ENCODE results near the gene REXO5. TPM values are rescaled to one million over a fixed set of nuclear protein-coding genes. Genes with fewer than 3 reads are reported as not detected.
A peak's percentile ranks its signal among the peaks of the same experiment; 100 is the strongest.

REXO5 gene
- total RNA-seq, 1 experiment from 2014 or later, result 9.1 TPM

DNA sequence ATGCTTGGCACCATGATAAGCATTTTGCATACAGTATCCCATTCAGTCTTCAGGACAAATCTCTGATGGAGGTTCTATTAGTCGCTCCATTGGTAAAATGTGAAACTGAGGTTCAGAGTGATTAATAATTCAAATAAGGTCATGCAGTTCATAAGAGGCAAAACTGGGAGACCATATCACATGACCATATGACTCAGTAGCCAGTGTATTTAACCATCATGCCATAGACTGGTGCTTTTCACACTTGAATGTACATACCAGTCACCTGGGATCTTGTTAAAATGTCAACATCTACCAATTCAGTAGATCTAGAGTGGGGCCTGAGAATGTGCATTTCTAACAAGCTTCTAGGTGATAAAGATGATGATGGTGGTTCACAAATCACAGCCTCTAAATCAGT lies 38.2 kb upstream of the REXO5 start:
- H3K27ac ChIP-seq (ENCODE audit: low read depth, low read length, poor library complexity, severe bottlenecking), result no peak overlapping the region
- H3K4me3 ChIP-seq (ENCODE audit: low read depth, low read length, poor library complexity, severe bottlenecking), result no peak overlapping the region
- intact Hi-C loops (cut with micrococcal nuclease; ENCODE audit: unreplicated experiment), result no loop called here
- ChIA-PET CTCF (no interaction called here), POLR2A (ENCODE audit: low non-redundant PET) (no interaction called here)
- peaks cover 4% of the 10 kb centered on the region for H3K4me1 ChIP-seq (ENCODE audit: insufficient read depth, low read length, poor library complexity, severe bottlenecking)
- DNase-seq (ENCODE audit: low spot score), result no peak
- TF ChIP-seq, protein P1, sequence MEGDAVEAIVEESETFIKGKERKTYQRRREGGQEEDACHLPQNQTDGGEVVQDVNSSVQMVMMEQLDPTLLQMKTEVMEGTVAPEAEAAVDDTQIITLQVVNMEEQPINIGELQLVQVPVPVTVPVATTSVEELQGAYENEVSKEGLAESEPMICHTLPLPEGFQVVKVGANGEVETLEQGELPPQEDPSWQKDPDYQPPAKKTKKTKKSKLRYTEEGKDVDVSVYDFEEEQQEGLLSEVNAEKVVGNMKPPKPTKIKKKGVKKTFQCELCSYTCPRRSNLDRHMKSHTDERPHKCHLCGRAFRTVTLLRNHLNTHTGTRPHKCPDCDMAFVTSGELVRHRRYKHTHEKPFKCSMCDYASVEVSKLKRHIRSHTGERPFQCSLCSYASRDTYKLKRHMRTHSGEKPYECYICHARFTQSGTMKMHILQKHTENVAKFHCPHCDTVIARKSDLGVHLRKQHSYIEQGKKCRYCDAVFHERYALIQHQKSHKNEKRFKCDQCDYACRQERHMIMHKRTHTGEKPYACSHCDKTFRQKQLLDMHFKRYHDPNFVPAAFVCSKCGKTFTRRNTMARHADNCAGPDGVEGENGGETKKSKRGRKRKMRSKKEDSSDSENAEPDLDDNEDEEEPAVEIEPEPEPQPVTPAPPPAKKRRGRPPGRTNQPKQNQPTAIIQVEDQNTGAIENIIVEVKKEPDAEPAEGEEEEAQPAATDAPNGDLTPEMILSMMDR (conservative IDR thresholded peaks at IDR 0.05; ENCODE audit: low read depth, low read length), result no peak
- no peak for TF ChIP-seq EZH2 (IDR thresholded peaks at IDR 0.05; ENCODE audit: borderline replicate concordance, low read depth, low read length, poor library complexity, severe bottlenecking)
- H3K27me3 ChIP-seq (replicated peaks; ENCODE audit: insufficient read depth, low read depth, low read length, poor library complexity), result peaks cover 16% of the 10 kb centered on the region
- no TSS peak for BruUV-seq (replicated peaks)
- H3K36me3 ChIP-seq (ENCODE audit: insufficient read depth, low read length, poor library complexity, severe bottlenecking), result no peaks in the 10 kb centered on the region
- no peaks in the 10 kb centered on the region for H3K9me3 ChIP-seq (ENCODE audit: low read depth, low read length, poor library complexity, severe bottlenecking)

DNA sequence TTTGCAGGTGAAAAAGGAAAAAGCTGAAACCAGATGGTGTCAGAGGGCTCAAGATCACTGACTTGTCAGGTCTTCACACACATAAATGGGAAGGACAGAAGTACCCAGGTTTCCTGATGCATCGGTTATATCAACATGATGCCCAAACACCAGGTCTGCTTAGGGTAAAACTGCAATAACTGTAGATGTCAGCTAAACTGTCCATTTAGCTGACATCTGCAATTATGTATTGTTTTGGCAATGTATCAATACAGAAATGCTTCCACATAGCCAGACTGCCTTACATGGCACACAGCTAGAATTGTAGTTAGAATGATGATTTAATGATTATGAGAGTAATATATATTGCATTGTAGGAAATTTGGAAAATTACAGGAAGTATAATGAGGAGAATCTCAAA lies 37.5 kb upstream of the REXO5 start:
- ChIA-PET CTCF (no interaction called here), POLR2A (ENCODE audit: low non-redundant PET) (no interaction called here)
- Histone ChIP-seq H3K4me3 (ENCODE audit: low read depth, low read length, poor library complexity, severe bottlenecking) (no peak overlapping the region), H3K36me3 (ENCODE audit: insufficient read depth, low read length, poor library complexity, severe bottlenecking) (no peaks in the 10 kb centered on the region), H3K27ac (ENCODE audit: low read depth, low read length, poor library complexity, severe bottlenecking) (no peak overlapping the region), H3K4me1 (ENCODE audit: insufficient read depth, low read length, poor library complexity, severe bottlenecking) (peaks cover 4% of the 10 kb centered on the region), H3K9me3 (ENCODE audit: low read depth, low read length, poor library complexity, severe bottlenecking) (no peaks in the 10 kb centered on the region), H3K27me3 (replicated peaks; ENCODE audit: insufficient read depth, low read depth, low read length, poor library complexity) (peaks cover 18% of the 10 kb centered on the region)
- no TSS peak for BruUV-seq (replicated peaks)
- intact Hi-C loops (cut with micrococcal nuclease; ENCODE audit: unreplicated experiment), result no loop called here
- TF ChIP-seq, protein P1 (conservative IDR thresholded peaks at IDR 0.05; ENCODE audit: low read depth, low read length), result no peak
- no peak for DNase-seq (ENCODE audit: low spot score)

DNA sequence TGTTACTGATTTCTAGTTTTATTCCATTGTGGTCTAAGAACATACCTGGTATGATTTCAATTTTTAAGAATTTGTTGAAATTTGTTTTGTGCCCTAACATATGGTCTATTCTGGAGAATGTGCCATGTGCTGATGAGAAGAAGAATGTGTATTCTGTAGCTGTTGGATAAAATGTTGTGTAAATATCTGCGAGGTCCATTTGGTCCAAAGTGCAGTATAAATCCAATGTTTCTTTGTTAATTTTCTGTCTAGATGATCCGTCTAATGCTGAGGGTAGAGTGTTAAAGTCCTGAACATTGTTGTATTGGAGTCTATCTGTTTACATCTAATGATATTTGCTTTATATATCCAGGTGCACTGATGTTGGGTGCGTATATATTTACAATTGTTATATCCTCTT lies 32.6 kb upstream of the REXO5 start:
- Histone ChIP-seq H3K36me3 (ENCODE audit: insufficient read depth, low read length, poor library complexity, severe bottlenecking) (no peaks in the 10 kb centered on the region), H3K27me3 (replicated peaks; ENCODE audit: insufficient read depth, low read depth, low read length, poor library complexity) (peaks cover 9% of the 10 kb centered on the region), H3K9me3 (ENCODE audit: low read depth, low read length, poor library complexity, severe bottlenecking) (no peaks in the 10 kb centered on the region), H3K4me3 (ENCODE audit: low read depth, low read length, poor library complexity, severe bottlenecking) (no peak overlapping the region), H3K27ac (ENCODE audit: low read depth, low read length, poor library complexity, severe bottlenecking) (no peak overlapping the region), H3K4me1 (ENCODE audit: insufficient read depth, low read length, poor library complexity, severe bottlenecking) (no peaks in the 10 kb centered on the region)
- BruUV-seq (replicated peaks), result no TSS peak
- TF ChIP-seq EZH2 (IDR thresholded peaks at IDR 0.05; ENCODE audit: borderline replicate concordance, low read depth, low read length, poor library complexity, severe bottlenecking), result no peak
- POLR2A ChIA-PET (ENCODE audit: low non-redundant PET), result interaction anchor here (0.7 kb wide), 1 partner anchor 933 kb away, joined by 3 read pairs; no protein-coding TSS in a partner anchor
- CTCF ChIA-PET, result interaction anchor here (0.6 kb wide), 1 partner anchor 52 kb away, joined by 4 read pairs; no protein-coding TSS in a partner anchor
- DNase-seq (ENCODE audit: low spot score), result no peak
- intact Hi-C loops (cut with micrococcal nuclease; ENCODE audit: unreplicated experiment), result loop anchor here (10.0 kb wide), 1 partner anchor 311 kb away; no protein-coding TSS in a partner anchor

DNA sequence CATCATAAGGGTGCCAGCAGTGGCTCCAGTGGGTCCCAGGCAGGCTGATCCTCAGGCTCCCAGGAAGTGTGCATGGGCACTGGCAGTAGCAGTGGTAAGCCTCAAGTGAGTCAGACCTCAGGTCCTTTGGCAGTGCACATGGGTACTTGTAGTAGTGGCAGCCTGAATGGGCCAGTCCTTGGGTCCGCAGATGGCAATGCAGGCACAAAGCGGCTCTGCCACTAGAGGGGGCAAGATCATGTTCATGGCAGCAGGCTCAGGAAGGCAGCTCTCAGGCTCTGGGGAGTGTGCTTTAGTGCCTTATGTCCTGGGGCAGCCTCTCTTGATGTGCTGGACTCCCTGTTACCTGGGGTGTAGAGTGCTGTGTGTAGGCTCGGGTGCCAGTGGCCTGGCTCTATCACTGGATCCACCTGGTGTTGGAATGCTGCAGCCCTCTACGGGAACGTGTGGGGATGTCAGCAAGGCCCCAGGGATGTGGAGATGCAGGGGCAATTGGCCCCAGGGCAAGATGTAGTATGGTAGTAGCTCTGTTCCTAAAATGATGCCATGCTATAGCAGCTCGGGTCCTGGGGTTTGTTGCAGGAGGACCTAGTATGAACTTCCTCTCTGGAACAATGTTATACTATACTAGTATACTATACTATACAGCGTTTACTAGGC lies 31.5 kb upstream of the REXO5 start:
- ChIA-PET POLR2A (ENCODE audit: low non-redundant PET) (no interaction called here), CTCF (no interaction called here)
- BruUV-seq (replicated peaks), result no TSS peak
- Histone ChIP-seq H3K4me3 (ENCODE audit: low read depth, low read length, poor library complexity, severe bottlenecking) (no peak overlapping the region), H3K27me3 (replicated peaks; ENCODE audit: insufficient read depth, low read depth, low read length, poor library complexity) (peaks cover 9% of the 10 kb centered on the region), H3K36me3 (ENCODE audit: insufficient read depth, low read length, poor library complexity, severe bottlenecking) (no peaks in the 10 kb centered on the region), H3K27ac (ENCODE audit: low read depth, low read length, poor library complexity, severe bottlenecking) (no peak overlapping the region), H3K9me3 (ENCODE audit: low read depth, low read length, poor library complexity, severe bottlenecking) (no peaks in the 10 kb centered on the region), H3K4me1 (ENCODE audit: insufficient read depth, low read length, poor library complexity, severe bottlenecking) (no peaks in the 10 kb centered on the region)
- intact Hi-C loops (cut with micrococcal nuclease; ENCODE audit: unreplicated experiment), result loop anchor here (10.0 kb wide), 1 partner anchor 310 kb away; no protein-coding TSS in a partner anchor
- TF ChIP-seq, protein P1 (conservative IDR thresholded peaks at IDR 0.05; ENCODE audit: low read depth, low read length), result peak; percentile 88
- TF ChIP-seq EZH2 (IDR thresholded peaks at IDR 0.05; ENCODE audit: borderline replicate concordance, low read depth, low read length, poor library complexity, severe bottlenecking), result no peak
- DNase-seq (ENCODE audit: low spot score), result peak; percentile 71
